Mesothelial cell of epicardium (in vitro differentiated cells): Measurements from ENCODE around the gene SCLT1. TPM values are rescaled to one million over a fixed set of nuclear protein-coding genes. Genes with fewer than 3 reads are reported as not detected.

ENCODE experiments used
- DNase-seq, 2 experiments: peaks; one replicate each; pipeline ENCODE4 v3.0.0; 2021; ENCODE audit warnings: low spot score in 2 of 2; ENCODE audit not compliant: unreplicated experiment in 2 of 2
- H3K27ac Mint-ChIP-seq: 2 replicates; pipeline ENCODE4 v1.8.0; 2021; ENCODE audit warnings: mixed read lengths
- H3K27me3 Mint-ChIP-seq: 2 replicates; pipeline ENCODE4 v1.8.0; 2021; ENCODE audit warnings: low read depth, mixed read lengths
- H3K36me3 Mint-ChIP-seq: 2 replicates; pipeline ENCODE4 v1.8.0; 2021; ENCODE audit warnings: mixed read lengths
- H3K4me1 Mint-ChIP-seq: 2 replicates; pipeline ENCODE4 v1.8.0; 2021; ENCODE audit warnings: mixed read lengths
- H3K4me3 Mint-ChIP-seq: 2 replicates; pipeline ENCODE4 v1.8.0; 2021; ENCODE audit warnings: mild to moderate bottlenecking, moderate library complexity, mixed read lengths
- H3K9me3 Mint-ChIP-seq: 2 replicates; pipeline ENCODE4 v1.8.0; 2021; ENCODE audit warnings: mixed read lengths
- CTCF ChIP-seq: fragments of 200-600 bp; sonication (generic); IDR thresholded peaks from one replicate; pipeline ENCODE4 v1.5.0; 2021; ENCODE audit warnings: antibody characterized with exemption; ENCODE audit not compliant: unreplicated experiment
- total RNA-seq: library from RNA; stranded (reverse); gene quantifications from 3 replicates; pipeline ENCODE4 v1.2.1, GENCODE V29; 2021

SCLT1 gene
- total RNA-seq, 1 donor from 2014 or later = 19.0 TPM

- Mint-ChIP-seq H3K36me3 (peaks cover 10% of the 10 kb centered on the region), H3K27ac (no peak overlapping the region), H3K9me3 (no peaks in the 10 kb centered on the region), H3K4me1 (peaks cover 21% of the 10 kb centered on the region), H3K27me3 (no peaks in the 10 kb centered on the region), H3K4me3 (no peak overlapping the region)
- TF ChIP-seq CTCF = no peak
- no peak for DNase-seq
Measured at GRCh38 chr4:128940971-128941370, 152.4 kb downstream of the SCLT1 start.

- no peaks in the 10 kb centered on the region for H3K27me3 Mint-ChIP-seq
- H3K27ac Mint-ChIP-seq = no peak overlapping the region
- peaks cover 19% of the 10 kb centered on the region for H3K9me3 Mint-ChIP-seq
- peaks cover 19% of the 10 kb centered on the region for H3K36me3 Mint-ChIP-seq
- TF ChIP-seq CTCF = no peak
- DNase-seq = no peak
- no peak overlapping the region for H3K4me3 Mint-ChIP-seq
- H3K4me1 Mint-ChIP-seq = peaks cover 2% of the 10 kb centered on the region
Measured at GRCh38 chr4:128930051-128930450, 163.3 kb downstream of the SCLT1 start.

GRCh38 chr4:128924951-128925350 is 168.4 kb downstream of the SCLT1 start:
- Mint-ChIP-seq H3K27ac (no peak overlapping the region), H3K27me3 (no peaks in the 10 kb centered on the region)

GRCh38 chr4:128921954-128922353 is 171.4 kb downstream of the SCLT1 start:
- no peak for TF ChIP-seq CTCF
- H3K36me3 Mint-ChIP-seq = peaks cover 32% of the 10 kb centered on the region
- no peaks in the 10 kb centered on the region for H3K27me3 Mint-ChIP-seq
- no peak overlapping the region for H3K4me3 Mint-ChIP-seq
- no peak overlapping the region for H3K27ac Mint-ChIP-seq
- DNase-seq = no peak
- no peaks in the 10 kb centered on the region for H3K4me1 Mint-ChIP-seq
- H3K9me3 Mint-ChIP-seq = peaks cover 42% of the 10 kb centered on the region

More at GRCh38 chr4:128924951-128925350, 168.4 kb downstream of the SCLT1 start:
- no peak for DNase-seq
- Mint-ChIP-seq H3K4me3 (no peak overlapping the region), H3K9me3 (peaks cover 40% of the 10 kb centered on the region), H3K36me3 (peaks cover 32% of the 10 kb centered on the region), H3K4me1 (no peaks in the 10 kb centered on the region)
- TF ChIP-seq CTCF = no peak

- H3K4me1 Mint-ChIP-seq = no peaks in the 10 kb centered on the region
- TF ChIP-seq CTCF = no peak
- no peak overlapping the region for H3K4me3 Mint-ChIP-seq
- peaks cover 17% of the 10 kb centered on the region for H3K36me3 Mint-ChIP-seq
- peaks cover 29% of the 10 kb centered on the region for H3K9me3 Mint-ChIP-seq
- DNase-seq = no peak
- no peak overlapping the region for H3K27ac Mint-ChIP-seq
- H3K27me3 Mint-ChIP-seq = no peaks in the 10 kb centered on the region
Measured at GRCh38 chr4:128917781-128918180, 175.6 kb downstream of the SCLT1 start.

GRCh38 chr4:128916832-128917231 is 176.5 kb downstream of the SCLT1 start:
- no peak for TF ChIP-seq CTCF
- H3K9me3 Mint-ChIP-seq = peaks cover 25% of the 10 kb centered on the region
- no peak overlapping the region for H3K4me3 Mint-ChIP-seq
- no peak for DNase-seq
- H3K4me1 Mint-ChIP-seq = no peaks in the 10 kb centered on the region
- H3K27ac Mint-ChIP-seq = no peak overlapping the region
- no peaks in the 10 kb centered on the region for H3K27me3 Mint-ChIP-seq
- H3K36me3 Mint-ChIP-seq = peaks cover 14% of the 10 kb centered on the region
